Activated naive CD4-positive, alpha-beta T cell treated with anti-CD3 and anti-CD28 coated beads for 36 hours (primary cell): ENCODE measurements around the gene IL20. TPM values are rescaled to one million over a fixed set of nuclear protein-coding genes. Genes with fewer than 3 reads are reported as not detected.
A peak's percentile ranks its signal among the peaks of the same experiment; 100 is the strongest.
"Not testable (repeated sequence)": the region's sequence is repeated elsewhere in the genome, so short reads cannot be mapped to it uniquely, and the experiment has no call there.

ENCODE experiments used
- CTCF ChIA-PET: fragments of 350-600 bp; sonication (Branson Sonifier 250); formaldehyde crosslinking; loops from one replicate; lab custom pipeline; 2021; ENCODE audit warnings: antibody characterized with exemption; lab: Charles Lee
- DNase-seq: peaks from one replicate; pipeline ENCODE4 v3.0.0-alpha.2; 2020
- H3K27ac Mint-ChIP-seq: one replicate; pipeline ENCODE4 v1.8.0; 2021; ENCODE audit warnings: mild to moderate bottlenecking, mixed read lengths
- H3K27me3 Mint-ChIP-seq: one replicate; pipeline ENCODE4 v1.8.0; 2021; ENCODE audit warnings: low read depth, mixed read lengths
- H3K36me3 Mint-ChIP-seq: one replicate; pipeline ENCODE4 v1.8.0; 2021; ENCODE audit warnings: low read depth, mixed read lengths
- H3K4me1 Mint-ChIP-seq: one replicate; pipeline ENCODE4 v1.8.0; 2021; ENCODE audit warnings: low read depth, mixed read lengths
- H3K4me3 Mint-ChIP-seq: one replicate; pipeline ENCODE4 v1.8.0; 2021; ENCODE audit warnings: mild to moderate bottlenecking, moderate library complexity, mixed read lengths
- H3K9me3 Mint-ChIP-seq: one replicate; pipeline ENCODE4 v1.8.0; 2021; ENCODE audit warnings: mixed read lengths
- intact Hi-C: fragments of 100-400 bp; cut with micrococcal nuclease; formaldehyde crosslinking; loops from one replicate; pipeline ENCODE4 v1.15.1; 2023
- total RNA-seq, 2 experiments: library from RNA; stranded (reverse); gene quantifications; one replicate each; pipeline ENCODE4 v1.2.3, GENCODE V29; 2021

The IL20 gene
- total RNA-seq, 2 experiments from 2014 or later = 0.31 TPM; not detected in 1

DNA sequence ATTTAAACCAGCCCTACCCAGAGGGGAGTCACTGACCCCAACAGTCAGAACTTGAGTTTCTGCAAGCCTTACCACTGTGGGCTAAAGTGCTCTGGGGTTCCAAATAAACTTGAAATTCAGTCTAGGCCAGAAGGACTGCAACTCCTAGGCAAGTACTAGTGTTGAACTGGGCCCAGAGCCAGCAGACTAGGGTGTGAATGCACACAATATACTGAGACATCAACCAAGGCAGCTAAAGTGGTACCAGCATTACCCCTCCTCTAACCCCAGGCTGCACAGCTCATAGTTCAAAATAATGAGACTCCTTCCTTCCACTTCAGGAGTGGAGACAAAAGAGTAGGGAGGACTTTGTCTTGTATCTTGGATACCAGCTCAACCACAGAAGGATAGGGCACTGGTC lies 18.9 kb upstream of the IL20 start:
- no peaks in the 10 kb centered on the region for H3K27me3 Mint-ChIP-seq
- H3K4me3 Mint-ChIP-seq = no peak overlapping the region
- H3K27ac Mint-ChIP-seq = no peak overlapping the region
- DNase-seq = no peak
- no peaks in the 10 kb centered on the region for H3K4me1 Mint-ChIP-seq
- intact Hi-C loops = no loop called here
- H3K9me3 Mint-ChIP-seq = no peaks in the 10 kb centered on the region
- CTCF ChIA-PET = interaction anchor here (0.6 to 1.1 kb wide), 2 partner anchors 18 to 128 kb away, joined by 3 read pairs; no protein-coding TSS in a partner anchor
- no peaks in the 10 kb centered on the region for H3K36me3 Mint-ChIP-seq

DNA sequence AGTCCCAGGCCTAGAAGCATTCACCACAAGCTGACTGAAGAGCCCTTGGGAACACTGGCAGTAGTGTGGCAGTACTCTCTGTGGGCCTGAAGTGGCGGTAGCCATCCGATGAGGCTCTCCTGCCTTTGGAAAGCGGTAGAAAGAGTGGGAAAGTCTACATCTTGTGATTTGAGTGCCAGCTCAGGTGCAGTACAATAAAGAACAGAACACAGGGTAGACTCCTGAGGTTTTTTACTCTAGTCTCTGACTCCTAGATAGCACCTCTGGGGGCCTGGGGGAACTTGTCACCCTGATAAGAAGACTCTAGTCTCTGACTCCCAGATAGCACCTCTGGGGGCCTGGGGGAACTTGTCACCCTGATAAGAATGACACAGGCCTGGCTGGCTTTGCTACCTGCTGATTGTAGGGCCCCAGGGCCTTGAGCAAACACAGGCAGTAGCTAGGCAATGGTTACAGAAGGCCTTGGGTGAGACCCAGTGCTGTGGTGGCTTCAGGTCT lies 18.0 kb upstream of the IL20 start:
- Mint-ChIP-seq H3K27me3 (no peaks in the 10 kb centered on the region), H3K9me3 (no peaks in the 10 kb centered on the region), H3K36me3 (no peaks in the 10 kb centered on the region), H3K27ac (no peak overlapping the region), H3K4me1 (no peaks in the 10 kb centered on the region), H3K4me3 (no peak overlapping the region)
- CTCF ChIA-PET = interaction anchor here (0.6 to 1.3 kb wide), 5 partner anchors 9 to 344 kb away, joined by 3 to 6 read pairs (median 3); no protein-coding TSS in a partner anchor
- no peak for DNase-seq
- intact Hi-C loops = no loop called here

DNA sequence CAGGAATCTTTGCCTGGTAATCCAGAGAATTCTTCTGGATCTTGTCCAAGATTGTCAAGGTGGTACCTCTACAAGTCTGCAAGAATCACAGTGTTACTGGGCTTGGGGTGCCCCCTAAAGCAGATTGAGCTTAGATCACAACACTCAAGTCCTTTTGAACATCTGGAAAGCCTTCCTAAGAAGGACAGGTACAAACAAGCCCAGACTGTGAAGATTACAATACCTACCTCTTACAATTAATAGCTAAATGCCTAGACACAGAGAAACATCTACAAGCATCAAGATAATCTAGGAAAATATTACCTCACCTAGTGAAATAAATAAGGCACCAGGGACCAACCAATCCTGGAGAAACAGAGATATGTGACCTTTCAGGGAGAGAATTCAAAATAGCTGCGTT lies 17.5 kb upstream of the IL20 start:
- CTCF ChIA-PET = interaction anchor here (0.8 to 1.3 kb wide), 3 partner anchors 9 to 80 kb away, joined by 3 to 6 read pairs (median 3); no protein-coding TSS in a partner anchor
- H3K4me1 Mint-ChIP-seq = no peaks in the 10 kb centered on the region
- H3K27ac Mint-ChIP-seq = no peak overlapping the region
- H3K9me3 Mint-ChIP-seq = no peaks in the 10 kb centered on the region
- H3K4me3 Mint-ChIP-seq = no peak overlapping the region
- intact Hi-C loops = no loop called here
- DNase-seq = no peak
- H3K27me3 Mint-ChIP-seq = no peaks in the 10 kb centered on the region
- H3K36me3 Mint-ChIP-seq = no peaks in the 10 kb centered on the region

DNA sequence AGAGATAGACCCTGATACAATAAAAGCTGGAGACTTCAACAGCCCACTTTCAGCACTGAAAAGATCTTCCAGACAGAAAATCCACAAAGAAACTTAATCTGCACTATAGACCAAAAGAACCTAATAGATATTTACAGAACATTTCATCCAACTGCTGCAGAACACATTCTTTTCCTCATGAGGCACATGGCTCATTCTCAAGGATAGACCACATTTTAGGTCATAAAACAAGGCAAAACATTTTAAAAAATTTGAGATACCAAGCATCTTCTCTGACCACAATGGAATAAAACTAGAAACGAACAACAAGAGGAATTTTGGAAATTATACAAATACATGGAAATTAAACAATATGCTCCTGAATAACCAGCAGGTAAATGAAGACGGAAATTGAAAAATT lies 15.0 kb upstream of the IL20 start:
- Mint-ChIP-seq H3K9me3 (no peaks in the 10 kb centered on the region), H3K36me3 (no peaks in the 10 kb centered on the region), H3K4me3 (no peak overlapping the region), H3K4me1 (no peaks in the 10 kb centered on the region), H3K27me3 (no peaks in the 10 kb centered on the region), H3K27ac (no peak overlapping the region)
- intact Hi-C loops = no loop called here
- DNase-seq = no peak
- CTCF ChIA-PET = no interaction called here

DNA sequence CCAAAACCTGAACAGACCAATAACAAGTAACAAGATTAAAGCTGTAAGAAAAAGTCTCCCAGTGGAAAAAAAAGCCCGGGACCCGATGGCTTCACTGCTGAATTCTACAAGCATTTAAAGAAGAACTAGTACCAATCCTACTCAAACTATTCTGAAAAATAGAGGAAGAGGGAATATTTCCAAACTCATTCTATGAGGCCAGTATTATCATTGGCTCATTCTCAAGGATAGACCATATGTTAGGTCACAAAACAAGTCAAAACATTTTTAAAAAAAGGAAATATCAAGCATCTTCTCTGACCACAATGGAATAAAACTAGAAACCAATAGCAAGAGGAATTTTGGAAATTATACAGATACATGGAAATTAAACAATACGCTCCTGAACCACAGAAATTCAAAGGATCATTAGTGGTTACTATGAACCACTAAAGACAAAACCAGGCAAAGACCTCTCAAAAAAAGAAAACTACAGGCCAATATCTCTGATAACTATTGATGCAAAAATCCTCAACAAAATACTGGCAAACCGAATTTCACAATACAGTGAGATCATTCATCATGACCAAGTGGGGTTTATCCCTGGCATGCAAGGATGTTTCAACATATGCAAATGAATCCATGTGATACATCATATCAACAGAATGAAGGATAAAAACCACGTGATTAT lies 13.9 kb upstream of the IL20 start:
- H3K27me3 Mint-ChIP-seq = no peaks in the 10 kb centered on the region
- no peak for DNase-seq
- CTCF ChIA-PET = interaction anchor here (1.0 kb wide), 1 partner anchor 10 kb away, joined by 3 read pairs; no protein-coding TSS in a partner anchor
- intact Hi-C loops = no loop called here
- H3K4me1 Mint-ChIP-seq = peaks cover 3% of the 10 kb centered on the region
- no peak overlapping the region for H3K27ac Mint-ChIP-seq
- no peak overlapping the region for H3K4me3 Mint-ChIP-seq
- H3K9me3 Mint-ChIP-seq = no peaks in the 10 kb centered on the region
- no peaks in the 10 kb centered on the region for H3K36me3 Mint-ChIP-seq

DNA sequence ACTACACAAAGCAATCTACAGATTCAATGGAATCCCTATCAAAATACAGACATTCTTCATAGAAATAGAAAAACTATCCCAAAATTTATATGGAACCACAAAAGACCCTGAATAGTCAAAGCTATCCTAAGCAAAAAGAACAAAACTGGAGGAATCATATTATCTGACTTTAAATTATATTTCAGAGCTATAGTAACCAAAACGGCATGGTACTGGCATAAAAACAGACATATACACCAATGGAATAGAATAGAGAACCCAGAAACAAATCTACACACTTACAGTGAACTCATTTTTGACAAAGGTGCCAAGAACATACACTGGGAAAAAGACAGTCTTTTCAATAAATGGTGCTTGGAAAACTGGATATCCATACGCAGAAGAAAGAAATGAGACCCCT lies 12.8 kb upstream of the IL20 start:
- DNase-seq, H3K9me3 Mint-ChIP-seq, H3K27me3 Mint-ChIP-seq, H3K4me1 Mint-ChIP-seq, intact Hi-C loops, H3K27ac Mint-ChIP-seq, H3K36me3 Mint-ChIP-seq, H3K4me3 Mint-ChIP-seq, CTCF ChIA-PET: not testable (repeated sequence)

DNA sequence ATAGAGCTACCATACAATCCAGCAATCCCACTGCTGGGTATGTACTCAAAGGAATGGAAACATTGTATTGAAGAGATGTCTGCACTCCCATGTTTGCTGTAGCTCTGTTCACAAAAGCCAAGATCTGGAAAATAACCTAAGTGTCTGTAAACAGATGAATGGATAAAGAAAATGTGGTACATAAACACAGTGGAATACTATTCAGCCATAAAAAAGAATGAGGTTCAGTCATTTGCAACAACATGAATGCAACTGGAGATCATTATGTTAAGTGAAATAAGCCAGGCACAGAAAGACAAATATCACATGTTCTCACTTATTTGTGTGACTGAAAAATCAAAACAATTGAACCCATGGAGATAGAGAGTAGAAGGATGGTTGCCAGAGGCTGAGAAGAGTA lies 11.7 kb upstream of the IL20 start:
- CTCF ChIA-PET = interaction anchor here (6.8 kb wide), 1 partner anchor 58 kb away, joined by 45 read pairs; no protein-coding TSS in a partner anchor
- H3K36me3 Mint-ChIP-seq, DNase-seq, H3K27ac Mint-ChIP-seq, H3K4me3 Mint-ChIP-seq, H3K27me3 Mint-ChIP-seq, H3K9me3 Mint-ChIP-seq, intact Hi-C loops: not testable (repeated sequence)
- peaks cover 11% of the 10 kb centered on the region for H3K4me1 Mint-ChIP-seq

DNA sequence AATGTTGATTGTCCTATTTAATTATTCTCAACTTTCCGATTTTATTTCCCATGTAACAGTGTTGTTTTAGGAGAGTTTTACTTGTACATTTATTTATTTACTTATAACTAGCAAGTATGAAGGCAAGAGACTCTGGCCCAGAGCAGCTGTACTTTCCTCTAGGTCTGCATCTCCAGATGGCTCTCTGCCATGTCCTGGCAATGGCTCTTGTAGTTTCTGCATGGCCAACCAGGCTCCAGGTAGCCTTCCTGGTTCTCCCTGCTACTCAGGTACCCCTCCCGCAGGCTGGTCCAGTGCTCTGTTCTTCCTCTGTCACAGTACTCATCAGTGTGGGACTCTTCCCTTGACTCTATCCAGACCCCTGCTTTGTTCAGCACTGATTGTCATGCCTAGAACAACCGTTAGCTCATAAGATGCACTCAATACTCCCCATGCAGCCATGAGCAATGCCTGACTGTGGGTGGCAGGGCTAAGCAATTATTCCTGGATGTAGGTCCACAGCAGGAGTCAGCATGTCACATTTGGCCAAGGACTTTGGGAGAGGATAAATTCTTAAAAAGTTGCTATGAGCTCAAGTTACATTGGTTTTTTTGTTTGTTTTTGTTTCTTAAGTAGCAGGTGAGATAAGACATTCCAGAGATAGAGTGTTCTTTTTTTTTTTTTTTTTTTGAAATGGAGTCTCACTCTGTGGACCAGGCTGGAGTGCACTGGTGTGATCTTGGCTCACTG lies 10.9 kb upstream of the IL20 start:
- no peak overlapping the region for H3K27ac Mint-ChIP-seq
- no peaks in the 10 kb centered on the region for H3K9me3 Mint-ChIP-seq
- H3K4me3 Mint-ChIP-seq = no peak overlapping the region
- H3K36me3 Mint-ChIP-seq = no peaks in the 10 kb centered on the region
- CTCF ChIA-PET = interaction anchor here (0.5 to 6.8 kb wide), 8 partner anchors 29 to 214 kb away, joined by 3 to 45 read pairs (median 6); no protein-coding TSS in a partner anchor
- H3K27me3 Mint-ChIP-seq = no peaks in the 10 kb centered on the region
- intact Hi-C loops = no loop called here
- H3K4me1 Mint-ChIP-seq = peaks cover 17% of the 10 kb centered on the region
- DNase-seq = no peak

DNA sequence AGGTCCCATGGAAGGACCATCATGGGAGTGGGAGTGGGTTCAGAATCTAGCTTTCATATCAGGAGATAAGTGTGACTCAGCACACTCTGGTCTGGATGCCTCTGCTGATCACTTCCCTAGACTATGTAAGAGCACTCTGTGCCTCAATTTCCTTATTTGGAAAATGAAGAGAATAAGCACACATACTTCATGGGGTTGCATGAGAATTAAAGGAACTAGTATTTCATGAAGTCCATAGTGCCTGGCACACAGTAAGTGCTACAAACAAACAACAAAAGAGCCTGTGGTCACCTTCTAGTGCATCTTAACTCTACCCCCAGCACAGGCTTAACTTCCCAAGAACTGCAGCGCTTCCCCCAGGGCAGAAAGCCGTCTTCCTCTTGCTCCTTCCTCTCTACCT lies 9.6 kb upstream of the IL20 start:
- CTCF ChIA-PET = interaction anchor here (0.7 to 6.8 kb wide), 10 partner anchors 8 to 129 kb away, joined by 3 to 45 read pairs (median 6); partner anchors contain the start of gene IL20
- Mint-ChIP-seq H3K4me3 (no peak overlapping the region), H3K27me3 (no peaks in the 10 kb centered on the region), H3K4me1 (peaks cover 19% of the 10 kb centered on the region), H3K9me3 (no peaks in the 10 kb centered on the region), H3K36me3 (no peaks in the 10 kb centered on the region), H3K27ac (no peak overlapping the region)
- no peak for DNase-seq
- intact Hi-C loops = loop anchor here (2.0 kb wide), 1 partner anchor 23 kb away; no protein-coding TSS in a partner anchor

DNA sequence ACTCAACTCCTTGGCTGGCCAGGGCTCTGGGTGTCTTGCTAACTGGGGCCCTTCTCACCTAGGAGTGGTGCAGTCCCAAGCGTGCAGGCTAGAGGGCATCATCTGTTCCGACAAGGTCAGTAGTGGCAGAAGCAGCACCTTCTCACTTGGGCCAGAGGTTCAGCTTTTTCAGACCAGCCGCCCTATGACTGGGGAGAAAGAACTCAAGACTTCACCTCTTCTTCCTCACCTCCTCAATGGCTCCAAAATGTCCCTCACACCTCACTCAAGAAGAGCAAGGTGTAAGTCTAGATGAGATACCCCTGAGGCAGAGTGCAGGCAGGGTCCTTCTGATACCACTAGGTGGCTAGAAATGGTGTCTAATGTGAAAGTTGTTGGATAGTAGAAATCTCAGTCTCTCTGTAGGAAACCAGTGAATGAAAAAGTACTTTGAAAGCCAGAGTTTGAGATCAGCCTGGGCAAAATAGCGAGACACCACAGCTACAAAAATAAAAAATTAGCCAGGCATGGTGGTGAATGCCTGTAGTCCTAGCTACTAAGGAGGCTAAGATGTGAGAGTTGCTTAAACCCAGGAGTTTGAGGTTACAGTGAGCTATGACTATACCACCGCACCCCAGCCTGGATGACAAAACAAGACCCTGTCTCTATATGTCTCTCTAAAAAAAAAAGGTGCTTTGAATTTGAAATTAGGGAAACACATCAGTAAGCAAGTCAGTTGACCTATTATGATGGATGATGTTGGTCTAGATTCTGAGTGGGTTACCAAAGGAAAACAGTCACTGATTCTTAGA lies 8.6 kb upstream of the IL20 start:
- intact Hi-C loops = loop anchor here (2.0 kb wide), 1 partner anchor 22 kb away; no protein-coding TSS in a partner anchor
- no peak overlapping the region for H3K4me3 Mint-ChIP-seq
- peaks cover 19% of the 10 kb centered on the region for H3K4me1 Mint-ChIP-seq
- CTCF ChIA-PET = interaction anchor here (0.7 to 6.8 kb wide), 11 partner anchors 8 to 130 kb away, joined by 3 to 45 read pairs (median 5); partner anchors contain the start of gene IL20
- H3K27ac Mint-ChIP-seq = no peak overlapping the region
- H3K27me3 Mint-ChIP-seq = no peaks in the 10 kb centered on the region
- no peak for DNase-seq
- no peaks in the 10 kb centered on the region for H3K9me3 Mint-ChIP-seq
- H3K36me3 Mint-ChIP-seq = no peaks in the 10 kb centered on the region

DNA sequence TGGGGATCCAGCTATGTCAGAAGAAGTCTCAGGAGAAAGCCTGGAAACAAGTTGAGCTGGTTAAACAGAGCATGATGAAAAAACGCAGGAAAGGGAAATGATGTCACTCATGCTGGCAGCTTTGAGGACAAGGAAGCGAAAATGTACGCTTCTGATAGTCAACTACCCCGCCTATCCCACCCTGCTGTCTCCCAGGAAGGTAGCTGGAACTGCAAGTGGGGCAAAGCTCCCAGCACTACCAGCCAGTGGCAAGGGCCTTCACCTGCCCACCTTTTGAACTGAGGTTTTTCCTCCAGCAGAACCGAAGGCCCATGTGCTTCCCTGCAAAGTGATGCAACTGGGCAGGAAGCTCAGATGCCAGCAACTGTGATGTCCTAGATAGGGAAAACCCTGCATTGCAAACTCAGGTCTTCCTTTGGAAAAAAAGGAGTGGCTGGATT lies 6.3 kb upstream of the IL20 start:
- Mint-ChIP-seq H3K36me3 (no peaks in the 10 kb centered on the region), H3K4me3 (no peak overlapping the region), H3K27ac (peak overlapping the region; percentile 73), H3K27me3 (no peaks in the 10 kb centered on the region), H3K4me1 (peaks cover 19% of the 10 kb centered on the region), H3K9me3 (no peaks in the 10 kb centered on the region)
- intact Hi-C loops = no loop called here
- CTCF ChIA-PET = interaction anchor here (0.6 to 6.8 kb wide), 18 partner anchors 22 to 132 kb away, joined by 3 to 45 read pairs (median 4); no protein-coding TSS in a partner anchor
- DNase-seq = peak; percentile 33
